22Rv1 (cell line): Measurements from ENCODE around the gene PRDM9.
"Not testable (repeated sequence)": the region's sequence is repeated elsewhere in the genome, so short reads cannot be mapped to it uniquely, and the experiment has no call there.

Source experiments
- H3K27ac ChIP-seq: fragments of 450-650 bp; 2 replicates; pipeline ENCODE4 v1.5.1; 2017
- CTCF ChIP-seq: fragments of 450-650 bp; IDR thresholded peaks from 2 replicates; pipeline ENCODE4 v1.5.1; 2017; ENCODE audit warnings: mild to moderate bottlenecking
- ZFX ChIP-seq: fragments of 450-650 bp; IDR thresholded peaks from 2 replicates; pipeline ENCODE4 v1.6.1; 2017; ENCODE audit warnings: antibody characterized with exemption, borderline replicate concordance

The PRDM9 gene

GRCh38 chr5:23474315-23474714 is 33.1 kb upstream of the PRDM9 start:
- TF ChIP-seq ZFX = no peak
- TF ChIP-seq CTCF = no peak
- H3K27ac ChIP-seq = no peak overlapping the region

GRCh38 chr5:23476580-23476979 is 30.8 kb upstream of the PRDM9 start:
- TF ChIP-seq ZFX (no peak), CTCF (no peak)
- no peak overlapping the region for H3K27ac ChIP-seq

GRCh38 chr5:23482642-23483041 is 24.8 kb upstream of the PRDM9 start:
- no peak overlapping the region for H3K27ac ChIP-seq
- TF ChIP-seq CTCF (no peak), ZFX (no peak)

- no peak overlapping the region for H3K27ac ChIP-seq
Observed at GRCh38 chr5:23483090-23483489, 24.3 kb upstream of the PRDM9 start.

GRCh38 chr5:23484096-23484495 is 23.3 kb upstream of the PRDM9 start:
- H3K27ac ChIP-seq = no peak overlapping the region

More at GRCh38 chr5:23483090-23483489, 24.3 kb upstream of the PRDM9 start:
- TF ChIP-seq CTCF (no peak), ZFX (no peak)

GRCh38 chr5:23486227-23486626 is 21.2 kb upstream of the PRDM9 start:
- not testable (repeated sequence) for H3K27ac ChIP-seq

More at GRCh38 chr5:23484096-23484495, 23.3 kb upstream of the PRDM9 start:
- TF ChIP-seq CTCF (no peak), ZFX (no peak)

GRCh38 chr5:23490993-23491392 is 16.4 kb upstream of the PRDM9 start:
- TF ChIP-seq ZFX = no peak
- TF ChIP-seq CTCF = no peak
- H3K27ac ChIP-seq = no peak overlapping the region

GRCh38 chr5:23494558-23494957 is 12.9 kb upstream of the PRDM9 start:
- TF ChIP-seq ZFX (no peak), CTCF (no peak)
- H3K27ac ChIP-seq = no peak overlapping the region; the same call in 1 of the 2 replicates
